Measurements from ENCODE around the gene NREP.
"Not testable (repeated sequence)": the region's sequence is repeated elsewhere in the genome, so short reads cannot be mapped to it uniquely, and the experiment has no call there.

The NREP gene

GRCh38 chr5:111731638-111732037 is 25.4 kb downstream of the NREP start:
- no peak overlapping the region for H3K27ac ChIP-seq

GRCh38 chr5:111730659-111731382 is 26.2 kb downstream of the NREP start:
- H3K27ac ChIP-seq, result no peak overlapping the region
- no peak for TF ChIP-seq CTCF (conservative IDR thresholded peaks at IDR 0.05)

More at GRCh38 chr5:111731638-111732037, 25.4 kb downstream of the NREP start:
- TF ChIP-seq CTCF (conservative IDR thresholded peaks at IDR 0.05), result no peak

GRCh38 chr5:111728941-111729340 is 28.1 kb downstream of the NREP start:
- no peak for TF ChIP-seq CTCF (conservative IDR thresholded peaks at IDR 0.05)
- no peak overlapping the region for H3K27ac ChIP-seq

- TF ChIP-seq CTCF (conservative IDR thresholded peaks at IDR 0.05), result no peak
- no peak overlapping the region for H3K27ac ChIP-seq
Measured at GRCh38 chr5:111726986-111727385, 30.0 kb downstream of the NREP start.

GRCh38 chr5:111722140-111722539 is 34.9 kb downstream of the NREP start:
- no peak overlapping the region for H3K27ac ChIP-seq
- no peak for TF ChIP-seq CTCF (conservative IDR thresholded peaks at IDR 0.05)

- no peak for TF ChIP-seq CTCF (conservative IDR thresholded peaks at IDR 0.05)
- no peak overlapping the region for H3K27ac ChIP-seq
Measured at GRCh38 chr5:111720333-111720890, 36.6 kb downstream of the NREP start.

- no peak overlapping the region for H3K27ac ChIP-seq
Measured at GRCh38 chr5:111719773-111720172, 37.2 kb downstream of the NREP start.

GRCh38 chr5:111716789-111717188 is 40.2 kb downstream of the NREP start:
- not testable (repeated sequence) for H3K27ac ChIP-seq

More at GRCh38 chr5:111719773-111720172, 37.2 kb downstream of the NREP start:
- no peak for TF ChIP-seq CTCF (conservative IDR thresholded peaks at IDR 0.05)
